K562 (cell line): Measurements from ENCODE around the gene TUBA4B. TPM values are rescaled to one million over a fixed set of nuclear protein-coding genes. Genes with fewer than 3 reads are reported as not detected.
A peak's percentile ranks its signal among the peaks of the same experiment; 100 is the strongest.

Experiments
- ASH1L ChIP-seq: fragments of 450-650 bp; IDR thresholded peaks from 2 replicates; pipeline ENCODE4 v1.6.1; 2018; ENCODE audit warnings: borderline replicate concordance, mild to moderate bottlenecking, low read depth; ENCODE audit not compliant: partially characterized antibody
- CREBBP ChIP-seq: IDR thresholded peaks from one replicate; pipeline ENCODE4 v1.6.1; 2012; ENCODE audit warnings: low read depth, mild to moderate bottlenecking, control low read depth, inconsistent platforms, low read length
- IRF2 ChIP-seq: sonication (generic); formaldehyde crosslinking; IDR thresholded peaks from 2 replicates; pipeline ENCODE4 v1.8.1; 2022; ENCODE audit warnings: mild to moderate bottlenecking, missing genetic modification reagents
- MAFG ChIP-seq: fragments of 450-650 bp; conservative IDR thresholded peaks from 2 replicates; pipeline ENCODE4 v1.6.1; 2016; ENCODE audit warnings: missing genetic modification characterization, missing compliant biosample characterization
- PRMT5 ChIP-seq: sonication (generic); formaldehyde crosslinking; IDR thresholded peaks from 2 replicates; pipeline ENCODE4 v1.5.0; 2020; ENCODE audit warnings: missing genetic modification reagents
- SMAD3 ChIP-seq: fragments of 450-650 bp; formaldehyde crosslinking; conservative IDR thresholded peaks from 2 replicates; pipeline ENCODE4 v1.4.0; 2020; ENCODE audit warnings: mild to moderate bottlenecking
- SMAD4 ChIP-seq: fragments of 250-450 bp; sonication (Bioruptor Pico); conservative IDR thresholded peaks from 2 replicates; pipeline ENCODE4 v1.8.0; 2021; ENCODE audit warnings: inconsistent platforms, mild to moderate bottlenecking, moderate library complexity
- ZNF316 ChIP-seq: fragments of 450-650 bp; IDR thresholded peaks from 2 replicates; pipeline ENCODE4 v1.6.1; 2016
- polyA plus RNA-seq, 8 experiments: library from polyadenylated mRNA; depleted of rRNA in 4 of 8; stranded (reverse) in 5 of 8; unstranded in 3 of 8; fragments of >200 nt; fragmentation: Nextera tagmentation in 2 of 8; fragmentation: Illumina TruSeq in 1 of 8; extraction: Ambion mirVana in 2 of 8; extraction: Trizol in 1 of 8; gene quantifications; 2 replicates each; pipeline versions ENCODE4 v1.2.1 to v1.2.3, GENCODE V29; 2011 to 2014; ENCODE audit warnings: inconsistent platforms in 1 of 8, missing spikeins in 1 of 8
- total RNA-seq, 7 experiments: library from RNA; depleted of rRNA in 6 of 7; stranded (reverse); fragments of >200 nt in 6 of 7; fragmentation: Illumina TruSeq in 2 of 7; extraction: Trizol in 2 of 7; gene quantifications; 2 replicates each; pipeline versions ENCODE4 v1.2.1 to v1.2.3, GENCODE V29; 2011 to 2021; ENCODE audit warnings: low replicate concordance in 1 of 7
- TF ChIP-seq, protein P1 (sequence below), 3 experiments: IDR thresholded peaks in 2 of 3; conservative IDR thresholded peaks in 1 of 3; 2 replicates each; pipeline ENCODE4 v1.5.1; 2011 to 2012; ENCODE audit warnings: low read length in 3 of 3, mild to moderate bottlenecking in 3 of 3, control low read depth in 2 of 3, improper control_type of control experiment in 1 of 3, inconsistent platforms in 1 of 3, low read depth in 1 of 3, mixed read lengths in 1 of 3, moderate library complexity in 1 of 3; ENCODE audit not compliant: insufficient read depth in 2 of 3
- TF ChIP-seq, protein P2 (sequence below): sonication (generic); formaldehyde crosslinking; IDR thresholded peaks from 2 replicates; pipeline ENCODE4 v1.8.1; 2023; ENCODE audit warnings: mild to moderate bottlenecking, missing genetic modification reagents

The TUBA4B gene
- total and polyA plus RNA-seq, 9 of the 15 experiments (the other 6 are each of a cell fraction or from before 2014, with no cell fraction given): 0.04 TPM; not detected in 8

DNA sequence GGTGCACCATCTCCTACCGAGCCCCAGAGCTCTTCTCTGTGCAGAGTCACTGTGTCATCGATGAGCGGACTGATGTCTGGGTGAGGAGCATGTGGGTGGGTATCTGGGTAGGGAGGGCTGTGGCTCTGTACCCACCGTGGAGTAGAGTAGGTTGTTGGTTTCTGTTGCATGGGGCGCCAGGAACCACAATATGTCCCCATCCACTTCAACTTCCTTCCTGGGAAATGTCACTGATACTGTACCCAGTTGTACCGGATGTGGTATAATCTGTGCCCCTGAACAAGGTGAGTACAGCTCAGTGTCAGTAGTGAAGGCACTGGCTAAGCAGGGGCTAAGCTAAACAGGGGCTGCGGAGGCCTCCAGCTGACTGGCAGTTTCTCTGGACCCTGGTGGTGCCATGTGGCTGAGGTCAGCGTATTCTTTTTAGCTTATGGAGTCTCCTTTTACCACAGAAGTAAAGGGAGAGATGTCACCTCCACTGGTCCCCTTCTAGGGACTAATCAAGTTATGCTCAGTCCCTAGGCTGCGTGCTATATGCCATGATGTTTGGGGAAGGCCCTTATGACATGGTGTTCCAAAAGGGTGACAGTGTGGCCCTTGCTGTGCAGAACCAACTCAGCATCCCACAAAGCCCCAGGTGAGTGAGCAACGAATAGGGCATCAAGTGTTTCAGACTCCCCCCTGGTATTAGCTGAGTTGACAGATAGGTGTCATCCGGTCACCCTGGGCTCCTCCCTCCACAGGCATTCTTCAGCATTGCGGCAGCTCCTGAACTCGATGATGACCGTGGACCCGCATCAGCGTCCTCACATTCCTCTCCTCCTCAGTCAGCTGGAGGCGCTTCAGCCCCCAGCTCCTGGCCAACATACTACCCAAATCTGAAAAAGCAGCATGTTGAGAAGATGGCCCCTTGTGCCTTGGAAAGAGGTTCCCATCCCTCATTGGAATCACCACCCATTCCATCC, 5.1 kb upstream of the TUBA4B start (continued):
- TF ChIP-seq, protein P1, sequence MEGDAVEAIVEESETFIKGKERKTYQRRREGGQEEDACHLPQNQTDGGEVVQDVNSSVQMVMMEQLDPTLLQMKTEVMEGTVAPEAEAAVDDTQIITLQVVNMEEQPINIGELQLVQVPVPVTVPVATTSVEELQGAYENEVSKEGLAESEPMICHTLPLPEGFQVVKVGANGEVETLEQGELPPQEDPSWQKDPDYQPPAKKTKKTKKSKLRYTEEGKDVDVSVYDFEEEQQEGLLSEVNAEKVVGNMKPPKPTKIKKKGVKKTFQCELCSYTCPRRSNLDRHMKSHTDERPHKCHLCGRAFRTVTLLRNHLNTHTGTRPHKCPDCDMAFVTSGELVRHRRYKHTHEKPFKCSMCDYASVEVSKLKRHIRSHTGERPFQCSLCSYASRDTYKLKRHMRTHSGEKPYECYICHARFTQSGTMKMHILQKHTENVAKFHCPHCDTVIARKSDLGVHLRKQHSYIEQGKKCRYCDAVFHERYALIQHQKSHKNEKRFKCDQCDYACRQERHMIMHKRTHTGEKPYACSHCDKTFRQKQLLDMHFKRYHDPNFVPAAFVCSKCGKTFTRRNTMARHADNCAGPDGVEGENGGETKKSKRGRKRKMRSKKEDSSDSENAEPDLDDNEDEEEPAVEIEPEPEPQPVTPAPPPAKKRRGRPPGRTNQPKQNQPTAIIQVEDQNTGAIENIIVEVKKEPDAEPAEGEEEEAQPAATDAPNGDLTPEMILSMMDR (IDR thresholded peaks at IDR 0.05 in 2 of 3, conservative IDR thresholded peaks at IDR 0.05 in 1 of 3; ENCODE audit: insufficient read depth in 2 of 3, low read depth in 1 of 3, low read length in 3 of 3): peak in 1 of 3 experiments; percentile 16; a peak in 1 of 6 replicates
- TF ChIP-seq IRF2 (CRISPR knock-in tag) (no peak), ZNF316 (peak; percentile 66), SMAD4 (no peak), CREBBP (no peak), ASH1L (no peak), MAFG (tag) (peak; percentile 31; the same call in 1 of the 2 replicates), SMAD3 (CRISPR knock-in tag) (no peak), PRMT5 (CRISPR knock-in tag) (no peak)
- TF ChIP-seq, protein P2, sequence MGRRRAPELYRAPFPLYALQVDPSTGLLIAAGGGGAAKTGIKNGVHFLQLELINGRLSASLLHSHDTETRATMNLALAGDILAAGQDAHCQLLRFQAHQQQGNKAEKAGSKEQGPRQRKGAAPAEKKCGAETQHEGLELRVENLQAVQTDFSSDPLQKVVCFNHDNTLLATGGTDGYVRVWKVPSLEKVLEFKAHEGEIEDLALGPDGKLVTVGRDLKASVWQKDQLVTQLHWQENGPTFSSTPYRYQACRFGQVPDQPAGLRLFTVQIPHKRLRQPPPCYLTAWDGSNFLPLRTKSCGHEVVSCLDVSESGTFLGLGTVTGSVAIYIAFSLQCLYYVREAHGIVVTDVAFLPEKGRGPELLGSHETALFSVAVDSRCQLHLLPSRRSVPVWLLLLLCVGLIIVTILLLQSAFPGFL (CRISPR knock-in tag): no peak
